ENCODE results near the gene CKS1B.
"Not testable (repeated sequence)": the region's sequence is repeated elsewhere in the genome, so short reads cannot be mapped to it uniquely, and the experiment has no call there.

Gene CKS1B

GRCh38 chr1:154987326-154987725, 12.8 kb downstream of the CKS1B start:
- Mint-ChIP-seq H3K4me3 (no peak overlapping the region), H3K27ac (no peak overlapping the region), H3K27me3 (no peaks in the 10 kb centered on the region), H3K9me3 (no peaks in the 10 kb centered on the region), H3K4me1 (peaks cover 33% of the 10 kb centered on the region), H3K36me3 (peaks cover 7% of the 10 kb centered on the region)

- Mint-ChIP-seq H3K27ac (peak overlapping the region; percentile 12), H3K36me3 (peaks cover 7% of the 10 kb centered on the region), H3K4me1 (peaks cover 36% of the 10 kb centered on the region), H3K27me3 (no peaks in the 10 kb centered on the region), H3K4me3 (no peak overlapping the region), H3K9me3 (no peaks in the 10 kb centered on the region)
Observed at GRCh38 chr1:154988058-154988954, 13.8 kb downstream of the CKS1B start.

- Mint-ChIP-seq H3K4me3 (no peak overlapping the region), H3K4me1 (peaks cover 32% of the 10 kb centered on the region), H3K9me3 (no peaks in the 10 kb centered on the region), H3K36me3 (peaks cover 7% of the 10 kb centered on the region), H3K27me3 (no peaks in the 10 kb centered on the region), H3K27ac (no peak overlapping the region)
Observed at GRCh38 chr1:154989195-154989860, 14.8 kb downstream of the CKS1B start.

GRCh38 chr1:154990276-154990675, 15.8 kb downstream of the CKS1B start:
- peaks cover 28% of the 10 kb centered on the region for H3K4me1 Mint-ChIP-seq
- no peak overlapping the region for H3K27ac Mint-ChIP-seq
- peaks cover 7% of the 10 kb centered on the region for H3K36me3 Mint-ChIP-seq
- no peaks in the 10 kb centered on the region for H3K9me3 Mint-ChIP-seq
- H3K27me3 Mint-ChIP-seq: no peaks in the 10 kb centered on the region
- no peak overlapping the region for H3K4me3 Mint-ChIP-seq

GRCh38 chr1:154992721-154993571, 18.5 kb downstream of the CKS1B start:
- no peaks in the 10 kb centered on the region for H3K27me3 Mint-ChIP-seq
- no peak overlapping the region for H3K4me3 Mint-ChIP-seq
- peaks cover 38% of the 10 kb centered on the region for H3K4me1 Mint-ChIP-seq
- H3K36me3 Mint-ChIP-seq: peaks cover 7% of the 10 kb centered on the region
- H3K9me3 Mint-ChIP-seq: no peaks in the 10 kb centered on the region
- no peak overlapping the region for H3K27ac Mint-ChIP-seq

- Mint-ChIP-seq H3K4me3 (no peak within 1 kb of the TSS), H3K36me3 (peaks cover 7% of the 10 kb centered on the region), H3K27me3 (no peaks in the 10 kb centered on the region), H3K4me1 (peaks cover 36% of the 10 kb centered on the region), H3K9me3 (no peaks in the 10 kb centered on the region), H3K27ac (no peak within 1 kb of the TSS)
Observed at GRCh38 chr1:154993572-154994268, 19.2 kb downstream of the CKS1B start, which contains the start of gene LENEP. Gene LENEP (plus strand): TSS chr1:154993586. CDS start chr1:154993608, 22 bp downstream.

GRCh38 chr1:154994269-154994587, 19.7 kb downstream of the CKS1B start:
- Mint-ChIP-seq H3K27me3 (no peaks in the 10 kb centered on the region), H3K9me3 (no peaks in the 10 kb centered on the region), H3K4me1 (peaks cover 36% of the 10 kb centered on the region), H3K4me3 (no peak overlapping the region), H3K27ac (no peak overlapping the region), H3K36me3 (peaks cover 5% of the 10 kb centered on the region)

- Mint-ChIP-seq H3K27me3 (no peaks in the 10 kb centered on the region), H3K4me1 (peaks cover 33% of the 10 kb centered on the region), H3K27ac (no peak overlapping the region), H3K4me3 (no peak overlapping the region), H3K36me3 (peaks cover 5% of the 10 kb centered on the region), H3K9me3 (no peaks in the 10 kb centered on the region)
Observed at GRCh38 chr1:154994591-154994990, 20.1 kb downstream of the CKS1B start.

- H3K36me3 Mint-ChIP-seq, H3K4me3 Mint-ChIP-seq, H3K27ac Mint-ChIP-seq, H3K9me3 Mint-ChIP-seq, H3K27me3 Mint-ChIP-seq: not testable (repeated sequence)
- peaks cover 37% of the 10 kb centered on the region for H3K4me1 Mint-ChIP-seq
Observed at GRCh38 chr1:154995301-154995983, 21.0 kb downstream of the CKS1B start.

- H3K36me3 Mint-ChIP-seq: no peaks in the 10 kb centered on the region
- H3K27ac Mint-ChIP-seq: peak overlapping the region; percentile 9
- no peaks in the 10 kb centered on the region for H3K27me3 Mint-ChIP-seq
- no peak overlapping the region for H3K4me3 Mint-ChIP-seq
- H3K4me1 Mint-ChIP-seq: peaks cover 37% of the 10 kb centered on the region
- H3K9me3 Mint-ChIP-seq: no peaks in the 10 kb centered on the region
Observed at GRCh38 chr1:154996966-154997701, 22.7 kb downstream of the CKS1B start.

- Mint-ChIP-seq H3K9me3 (no peaks in the 10 kb centered on the region), H3K27ac (no peak overlapping the region), H3K4me3 (no peak overlapping the region), H3K27me3 (no peaks in the 10 kb centered on the region), H3K4me1 (peaks cover 33% of the 10 kb centered on the region), H3K36me3 (no peaks in the 10 kb centered on the region)
Observed at GRCh38 chr1:154998201-154998780, 23.8 kb downstream of the CKS1B start.

GRCh38 chr1:154998818-154999570, 24.5 kb downstream of the CKS1B start:
- Mint-ChIP-seq H3K27me3 (no peaks in the 10 kb centered on the region), H3K4me3 (peak overlapping the region; percentile 70), H3K27ac (peak overlapping the region; percentile 63), H3K4me1 (peaks cover 38% of the 10 kb centered on the region), H3K9me3 (no peaks in the 10 kb centered on the region), H3K36me3 (no peaks in the 10 kb centered on the region)

Data from activated naive CD4-positive, alpha-beta T cell treated with anti-CD3 and anti-CD28 coated beads, Interleukin-2, amount 50 U/mL, for 24 hours (primary cell).